ENCODE data around the gene DPYSL5.

GRCh38 chr2:26884486-26884885, 36.6 kb downstream of the DPYSL5 start:
- TF ChIP-seq SIN3A (IDR thresholded peaks at IDR 0.05; ENCODE audit: low read depth, low read length) (no peak), MYC (IDR thresholded peaks at IDR 0.05; ENCODE audit: insufficient read depth, insufficient read length, insufficient replicate concordance, low read length, severe bottlenecking) (no peak), NR2C1 (IDR thresholded peaks at IDR 0.05) (no peak), CTCF (IDR thresholded peaks at IDR 0.05 in 2 of 3, conservative IDR thresholded peaks at IDR 0.05 in 1 of 3; ENCODE audit: control insufficient read depth in 2 of 3, extremely low read depth in 1 of 3, insufficient read depth in 1 of 3, low read depth in 3 of 3, low read length in 3 of 3) (no peak), EZH2 (IDR thresholded peaks at IDR 0.05; ENCODE audit: borderline replicate concordance, control insufficient read depth, low read depth, low read length) (no peak), POLR2AphosphoS5 (IDR thresholded peaks at IDR 0.05; ENCODE audit: low read length) (no peak), MAX (IDR thresholded peaks at IDR 0.05; ENCODE audit: low read depth, low read length) (no peak)

All from GM12878 (cell line).